22Rv1 (cell line): Measurements from ENCODE around the gene ALDH4A1.

Experiments used
- ZFX ChIP-seq: fragments of 450-650 bp; IDR thresholded peaks from 2 replicates; pipeline ENCODE4 v1.6.1; 2017; ENCODE audit warnings: antibody characterized with exemption, borderline replicate concordance
- TF ChIP-seq, protein P1 (sequence below): fragments of 450-650 bp; IDR thresholded peaks from 2 replicates; pipeline ENCODE4 v1.5.1; 2017; ENCODE audit warnings: mild to moderate bottlenecking

DNA sequence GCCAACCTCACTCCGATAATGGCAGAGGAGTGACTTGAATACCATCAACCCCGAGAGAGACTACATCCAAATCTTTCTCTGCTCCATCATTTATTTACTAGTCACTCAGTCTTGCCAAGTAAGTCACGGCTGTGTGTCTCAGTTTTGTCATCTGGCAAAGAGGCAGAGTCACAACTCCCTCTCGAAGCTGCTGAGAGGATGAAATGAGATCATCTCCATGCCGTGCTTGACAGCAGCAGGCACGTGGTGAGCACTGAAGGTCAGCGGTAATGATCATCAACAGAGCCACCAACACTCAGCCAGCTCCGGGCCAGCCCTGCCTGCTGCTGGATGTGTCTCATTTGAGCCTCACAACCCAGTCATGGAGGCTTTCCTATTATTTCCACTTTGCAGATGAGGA, 19.9 kb downstream of the ALDH4A1 start:
- TF ChIP-seq, protein P1, sequence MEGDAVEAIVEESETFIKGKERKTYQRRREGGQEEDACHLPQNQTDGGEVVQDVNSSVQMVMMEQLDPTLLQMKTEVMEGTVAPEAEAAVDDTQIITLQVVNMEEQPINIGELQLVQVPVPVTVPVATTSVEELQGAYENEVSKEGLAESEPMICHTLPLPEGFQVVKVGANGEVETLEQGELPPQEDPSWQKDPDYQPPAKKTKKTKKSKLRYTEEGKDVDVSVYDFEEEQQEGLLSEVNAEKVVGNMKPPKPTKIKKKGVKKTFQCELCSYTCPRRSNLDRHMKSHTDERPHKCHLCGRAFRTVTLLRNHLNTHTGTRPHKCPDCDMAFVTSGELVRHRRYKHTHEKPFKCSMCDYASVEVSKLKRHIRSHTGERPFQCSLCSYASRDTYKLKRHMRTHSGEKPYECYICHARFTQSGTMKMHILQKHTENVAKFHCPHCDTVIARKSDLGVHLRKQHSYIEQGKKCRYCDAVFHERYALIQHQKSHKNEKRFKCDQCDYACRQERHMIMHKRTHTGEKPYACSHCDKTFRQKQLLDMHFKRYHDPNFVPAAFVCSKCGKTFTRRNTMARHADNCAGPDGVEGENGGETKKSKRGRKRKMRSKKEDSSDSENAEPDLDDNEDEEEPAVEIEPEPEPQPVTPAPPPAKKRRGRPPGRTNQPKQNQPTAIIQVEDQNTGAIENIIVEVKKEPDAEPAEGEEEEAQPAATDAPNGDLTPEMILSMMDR, result no peak
- TF ChIP-seq ZFX, result no peak
